HFFc6 (cell line): ENCODE measurements around the gene CSRP3. TPM values are rescaled to one million over a fixed set of nuclear protein-coding genes. Genes with fewer than 3 reads are reported as not detected.

ENCODE experiments used
- DNase-seq: peaks from one replicate; pipeline ENCODE4 v3.0.0-alpha.2; 2018
- H3K27ac Mint-ChIP-seq: 2 replicates; pipeline ENCODE4 v1.8.0; 2020; ENCODE audit warnings: mild to moderate bottlenecking, mixed read lengths
- H3K27me3 Mint-ChIP-seq: 2 replicates; pipeline ENCODE4 v1.8.0; 2021; ENCODE audit warnings: mild to moderate bottlenecking, moderate library complexity, mixed read lengths; ENCODE audit not compliant: insufficient read depth
- H3K36me3 Mint-ChIP-seq: 2 replicates; pipeline ENCODE4 v1.8.0; 2021; ENCODE audit warnings: low read depth, mixed read lengths
- H3K4me1 Mint-ChIP-seq: 2 replicates; pipeline ENCODE4 v1.8.0; 2020; ENCODE audit warnings: low read depth, mixed read lengths
- H3K4me3 Mint-ChIP-seq: 2 replicates; pipeline ENCODE4 v1.8.0; 2020; ENCODE audit warnings: mild to moderate bottlenecking, moderate library complexity, mixed read lengths
- H3K9me3 Mint-ChIP-seq: 2 replicates; pipeline ENCODE4 v1.8.0; 2020; ENCODE audit warnings: mild to moderate bottlenecking, mixed read lengths
- CTCF ChIP-seq: fragments of 200-600 bp; sonication (generic); IDR thresholded peaks from 2 replicates; pipeline ENCODE4 v1.5.0; 2021; ENCODE audit warnings: antibody characterized with exemption, mild to moderate bottlenecking
- total RNA-seq, 6 experiments: library from RNA; stranded (reverse); fragmentation: NEBNext Ultra II Directional; extraction: Animal tissue kit (Norgen Biotek cat#: 25700); gene quantifications; 2 replicates in 1 of 6; 3 replicates in 5 of 6; pipeline ENCODE4 v1.2.3, GENCODE V29; 2021

CSRP3 gene
- total RNA-seq, 6 experiments from 2014 or later, result not detected

- Mint-ChIP-seq H3K27ac (peak overlapping the region; percentile 60), H3K27me3 (no peaks in the 10 kb centered on the region; the same call in 1 of the 2 replicates), H3K9me3 (no peaks in the 10 kb centered on the region), H3K4me1 (peaks cover 25% of the 10 kb centered on the region), H3K4me3 (peak overlapping the region; percentile 67), H3K36me3 (peaks cover 30% of the 10 kb centered on the region)
- DNase-seq, result peak; percentile 78
- TF ChIP-seq CTCF, result no peak
Observed at GRCh38 chr11:19232910-19233503, 31.2 kb upstream of the CSRP3 start.

DNA sequence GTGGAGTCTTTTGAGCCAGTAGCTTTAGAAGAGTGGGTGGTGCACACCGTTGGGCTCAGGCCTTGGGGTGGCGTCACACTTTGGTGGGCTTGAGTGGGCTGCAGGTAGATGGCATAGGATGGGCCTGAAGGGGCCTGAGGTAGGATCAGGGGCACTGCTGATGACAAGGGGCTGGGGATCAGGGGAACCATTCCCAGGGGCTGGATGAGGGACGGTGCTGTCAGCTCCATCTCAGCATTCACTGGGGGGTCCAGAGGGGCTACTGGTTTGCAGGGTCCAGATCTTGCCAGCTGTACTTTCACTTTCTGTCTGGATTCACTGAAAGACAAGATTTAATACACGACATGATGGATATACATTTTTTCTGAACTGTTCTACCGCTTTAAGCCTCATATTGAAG is 27.9 kb upstream of the CSRP3 start:
- peaks cover 28% of the 10 kb centered on the region for H3K36me3 Mint-ChIP-seq
- no peak for DNase-seq

GRCh38 chr11:19228968-19229367 is 27.2 kb upstream of the CSRP3 start:
- no peak for DNase-seq
- no peaks in the 10 kb centered on the region for H3K9me3 Mint-ChIP-seq
- H3K4me1 Mint-ChIP-seq, result peaks cover 25% of the 10 kb centered on the region
- no peaks in the 10 kb centered on the region; the same call in 1 of the 2 replicates for H3K27me3 Mint-ChIP-seq
- no peak overlapping the region for H3K27ac Mint-ChIP-seq
- peaks cover 24% of the 10 kb centered on the region for H3K36me3 Mint-ChIP-seq
- no peak overlapping the region for H3K4me3 Mint-ChIP-seq
- no peak for TF ChIP-seq CTCF

More for the DNA sequence above, 27.9 kb upstream of the CSRP3 start:
- Mint-ChIP-seq H3K27me3 (no peaks in the 10 kb centered on the region; the same call in none of the 2 replicates), H3K4me1 (peaks cover 25% of the 10 kb centered on the region), H3K27ac (no peak overlapping the region), H3K9me3 (no peaks in the 10 kb centered on the region), H3K4me3 (no peak overlapping the region)
- no peak for TF ChIP-seq CTCF

DNA sequence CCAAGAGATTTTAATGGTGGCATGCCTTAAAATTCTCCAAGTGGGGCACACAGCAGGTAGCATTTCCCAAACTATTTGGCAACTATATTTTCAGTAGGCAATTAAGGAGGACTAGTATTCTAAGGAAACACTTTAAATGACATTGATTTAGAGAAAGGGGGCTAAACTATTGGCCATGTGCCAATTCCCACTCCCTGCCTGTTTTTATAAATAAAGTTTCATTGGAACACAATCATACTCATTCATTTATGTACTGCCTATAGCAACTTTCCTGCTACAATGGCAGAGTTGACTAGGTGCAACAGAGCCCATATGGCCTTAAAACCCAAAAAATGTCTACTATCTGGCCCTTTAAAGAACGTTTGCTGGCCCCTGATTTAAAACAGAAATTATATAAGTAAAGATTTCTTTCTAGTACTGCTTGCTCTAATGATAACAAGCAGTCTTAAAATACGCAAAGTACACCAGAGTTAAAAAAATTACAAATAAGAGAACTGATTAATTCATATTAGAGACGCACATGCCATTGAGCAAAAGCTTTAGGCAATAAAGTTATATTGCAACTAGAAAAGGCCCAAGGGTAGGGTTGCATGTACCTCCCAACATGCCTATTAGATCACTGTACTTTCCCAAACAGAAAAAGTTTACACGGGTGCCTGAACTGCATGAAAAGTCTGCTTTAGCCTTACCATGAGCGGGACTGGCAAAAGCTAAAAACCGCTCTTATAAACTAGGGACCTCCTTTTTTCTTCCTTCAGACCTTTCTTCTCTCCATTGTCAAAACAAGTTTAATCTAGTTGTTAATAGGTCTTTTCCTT is 24.8 kb upstream of the CSRP3 start:
- Mint-ChIP-seq H3K9me3 (no peaks in the 10 kb centered on the region), H3K27ac (no peak overlapping the region), H3K4me1 (peaks cover 7% of the 10 kb centered on the region; the same call in 1 of the 2 replicates), H3K27me3 (no peaks in the 10 kb centered on the region; the same call in 1 of the 2 replicates), H3K36me3 (peaks cover 19% of the 10 kb centered on the region), H3K4me3 (no peak overlapping the region)
- DNase-seq, result no peak
- no peak for TF ChIP-seq CTCF

- Mint-ChIP-seq H3K36me3 (peaks cover 16% of the 10 kb centered on the region), H3K27ac (no peak overlapping the region), H3K4me1 (0 out of 2 replicates have a peak, but pooled peaks cover 5% of the 10 kb centered on the region), H3K9me3 (no peaks in the 10 kb centered on the region), H3K27me3 (no peaks in the 10 kb centered on the region; the same call in 1 of the 2 replicates), H3K4me3 (no peak overlapping the region)
- no peak for TF ChIP-seq CTCF
- DNase-seq, result no peak
Observed at GRCh38 chr11:19225581-19225980, 23.8 kb upstream of the CSRP3 start.
